HEK293T (cell line): ENCODE results near the gene SURF1.

Experiments used
- FOXM1 ChIP-seq: fragments of 450-650 bp; IDR thresholded peaks from 2 replicates; pipeline ENCODE4 v1.6.1; 2017; ENCODE audit warnings: mild to moderate bottlenecking, borderline replicate concordance
- HDGF ChIP-seq: fragments of 450-650 bp; IDR thresholded peaks from 2 replicates; pipeline ENCODE4 v1.6.1; 2017; ENCODE audit warnings: antibody characterized with exemption, borderline replicate concordance
- LEF1 ChIP-seq: fragments of 450-650 bp; IDR thresholded peaks from 2 replicates; pipeline ENCODE4 v1.6.1; 2017; ENCODE audit warnings: mild to moderate bottlenecking, borderline replicate concordance
- SP1 ChIP-seq: fragments of 450-650 bp; IDR thresholded peaks from 2 replicates; pipeline ENCODE4 v1.6.1; 2017
- TARDBP ChIP-seq: fragments of 450-650 bp; IDR thresholded peaks from 2 replicates; pipeline ENCODE4 v1.6.1; 2016

DNA sequence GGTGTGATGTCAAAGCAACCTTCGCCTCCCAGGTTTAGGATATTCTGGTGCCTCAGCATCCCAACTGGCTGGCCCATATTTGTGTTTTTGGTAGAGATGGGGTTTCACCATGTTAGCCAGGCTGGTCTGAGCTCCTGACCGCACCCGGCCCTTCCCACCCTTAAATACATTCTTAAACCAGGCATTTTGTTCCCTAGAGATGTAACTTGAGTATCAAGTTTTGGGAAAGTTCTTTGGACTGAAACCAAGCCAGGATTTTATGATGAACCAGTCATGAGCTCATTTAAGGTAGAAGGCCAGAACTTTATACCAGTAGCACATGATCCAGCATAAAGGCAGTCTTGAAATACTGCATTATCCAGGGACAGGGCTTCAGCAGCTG lies 4.8 kb downstream of the SURF1 start:
- no peak for TF ChIP-seq LEF1
- no peak for TF ChIP-seq FOXM1
- no peak for TF ChIP-seq TARDBP
- no peak for TF ChIP-seq HDGF
- no peak for TF ChIP-seq SP1
